ENCODE data around the gene ZNF20.

Gene ZNF20

GRCh38 chr19:12139885-12140544, at the start of gene ZNF20:
Gene ZNF20 (minus strand): TSS chr19:12140350. CDS start chr19:12140182, 168 bp downstream.
- peak; percentile 72 to 82 for DNase-seq (ENCODE audit: extremely low read depth in 1 of 2, low read depth in 1 of 2)

GRCh38 chr19:12187625-12188024, 47.5 kb upstream of the ZNF20 start:
- no peak for DNase-seq (ENCODE audit: extremely low read depth in 1 of 2, low read depth in 1 of 2)

GRCh38 chr19:12180377-12180776, 40.2 kb upstream of the ZNF20 start:
- DNase-seq (ENCODE audit: extremely low read depth in 1 of 2, low read depth in 1 of 2) = no peak

- no peak for DNase-seq (ENCODE audit: extremely low read depth in 1 of 2, low read depth in 1 of 2)
Observed at GRCh38 chr19:12166626-12167025, 26.5 kb upstream of the ZNF20 start.

GRCh38 chr19:12163826-12164225, 23.7 kb upstream of the ZNF20 start:
- no peak for DNase-seq (ENCODE audit: extremely low read depth in 1 of 2, low read depth in 1 of 2)

- peak; percentile 83 to 84 for DNase-seq (ENCODE audit: extremely low read depth in 1 of 2, low read depth in 1 of 2)
Observed at GRCh38 chr19:12162882-12163806, 23.0 kb upstream of the ZNF20 start, which contains the start of gene ZNF136. Gene ZNF136 (plus strand): TSS chr19:12163096. CDS start chr19:12163204, 108 bp downstream.

- DNase-seq (ENCODE audit: extremely low read depth in 1 of 2, low read depth in 1 of 2) = no peak
Observed at GRCh38 chr19:12162513-12162881, 22.3 kb upstream of the ZNF20 start.

GRCh38 chr19:12159773-12160414, 19.7 kb upstream of the ZNF20 start:
- DNase-seq (ENCODE audit: extremely low read depth in 1 of 2, low read depth in 1 of 2) = no peak

GRCh38 chr19:12156223-12157058, 16.3 kb upstream of the ZNF20 start, which contains the start of gene ZNF625:
Gene ZNF625 (minus strand): TSS chr19:12156734. CDS start chr19:12156558, 176 bp downstream.
- no peak for DNase-seq (ENCODE audit: extremely low read depth in 1 of 2, low read depth in 1 of 2)

GRCh38 chr19:12155324-12155860, 15.2 kb upstream of the ZNF20 start:
- no peak for DNase-seq (ENCODE audit: extremely low read depth in 1 of 2, low read depth in 1 of 2)

GRCh38 chr19:12145348-12145747, 5.2 kb upstream of the ZNF20 start:
- no peak for DNase-seq (ENCODE audit: extremely low read depth in 1 of 2, low read depth in 1 of 2)

GRCh38 chr19:12141405-12141736, 1.2 kb upstream of the ZNF20 start:
- no peak for DNase-seq (ENCODE audit: extremely low read depth in 1 of 2, low read depth in 1 of 2)

GRCh38 chr19:12140545-12141404, 625 bp upstream of the ZNF20 start:
- DNase-seq (ENCODE audit: extremely low read depth in 1 of 2, low read depth in 1 of 2) = peak; percentile 72 to 76

- DNase-seq (ENCODE audit: extremely low read depth in 1 of 2, low read depth in 1 of 2) = no peak
Observed at GRCh38 chr19:12139269-12139668, 881 bp downstream of the ZNF20 start.

- DNase-seq (ENCODE audit: extremely low read depth in 1 of 2, low read depth in 1 of 2) = no peak
Observed at GRCh38 chr19:12137221-12137940, 2.8 kb downstream of the ZNF20 start.

- DNase-seq (ENCODE audit: extremely low read depth in 1 of 2, low read depth in 1 of 2) = no peak
Observed at GRCh38 chr19:12133069-12133468, 7.1 kb downstream of the ZNF20 start.

- no peak for DNase-seq (ENCODE audit: extremely low read depth in 1 of 2, low read depth in 1 of 2)
Observed at GRCh38 chr19:12126707-12127106, 13.4 kb downstream of the ZNF20 start.

- no peak for DNase-seq (ENCODE audit: extremely low read depth in 1 of 2, low read depth in 1 of 2)
Observed at GRCh38 chr19:12117201-12117970, 22.8 kb downstream of the ZNF20 start.

All from activated CD8-positive, alpha-beta memory T cell treated with anti-CD3 and anti-CD28 coated beads for 1 hour (primary cell).